ENCODE results near the gene GNG7.
"Not testable (repeated sequence)": the region's sequence is repeated elsewhere in the genome, so short reads cannot be mapped to it uniquely, and the experiment has no call there.

Gene GNG7

GRCh38 chr19:2477732-2478191, 224.7 kb downstream of the GNG7 start:
- peak; percentile 53 for DNase-seq

GRCh38 chr19:2477141-2477710, 225.3 kb downstream of the GNG7 start:
- peak; percentile 56 for DNase-seq

- DNase-seq, result peak; percentile 83
Observed at GRCh38 chr19:2476451-2477140, 225.9 kb downstream of the GNG7 start.

GRCh38 chr19:2475702-2476450, 226.6 kb downstream of the GNG7 start, which contains the start of gene GADD45B:
Gene GADD45B (plus strand): TSS chr19:2476127. CDS start chr19:2476359, 232 bp downstream.
- DNase-seq, result peak; percentile 98

- DNase-seq, result peak; percentile 81
Observed at GRCh38 chr19:2475018-2475701, 227.3 kb downstream of the GNG7 start.

- DNase-seq, result peak; percentile 95
Observed at GRCh38 chr19:2474232-2475017, 228.1 kb downstream of the GNG7 start.

- DNase-seq, result not testable (repeated sequence)
Observed at GRCh38 chr19:2469915-2470200, 232.6 kb downstream of the GNG7 start.

- peak; percentile 72 for DNase-seq
Observed at GRCh38 chr19:2469102-2469914, 233.2 kb downstream of the GNG7 start.

GRCh38 chr19:2468596-2468995, 233.9 kb downstream of the GNG7 start:
- no peak for DNase-seq

GRCh38 chr19:2464389-2464788, 238.1 kb downstream of the GNG7 start:
- no peak for DNase-seq

- not testable (repeated sequence) for DNase-seq
Observed at GRCh38 chr19:2463694-2464093, 238.8 kb downstream of the GNG7 start.

GRCh38 chr19:2462635-2463421, 239.7 kb downstream of the GNG7 start:
- DNase-seq, result no peak

GRCh38 chr19:2461751-2462634, 240.5 kb downstream of the GNG7 start:
- peak; percentile 87 for DNase-seq

All from stimulated activated CD8-positive, alpha-beta memory T cell treated with anti-CD3 and anti-CD28 coated beads, Interleukin-4, amount 100 ng/mL, for 48 hours (primary cell).